Measurements from ENCODE around the gene MEX3A. TPM values are rescaled to one million over a fixed set of nuclear protein-coding genes. Genes with fewer than 3 reads are reported as not detected.

The MEX3A gene
- total and polyA plus RNA-seq, 2 of the 8 experiments (the other 6 are each of a cell fraction or from before 2014, with no cell fraction given), result 34.1 to 52.4 TPM

DNA sequence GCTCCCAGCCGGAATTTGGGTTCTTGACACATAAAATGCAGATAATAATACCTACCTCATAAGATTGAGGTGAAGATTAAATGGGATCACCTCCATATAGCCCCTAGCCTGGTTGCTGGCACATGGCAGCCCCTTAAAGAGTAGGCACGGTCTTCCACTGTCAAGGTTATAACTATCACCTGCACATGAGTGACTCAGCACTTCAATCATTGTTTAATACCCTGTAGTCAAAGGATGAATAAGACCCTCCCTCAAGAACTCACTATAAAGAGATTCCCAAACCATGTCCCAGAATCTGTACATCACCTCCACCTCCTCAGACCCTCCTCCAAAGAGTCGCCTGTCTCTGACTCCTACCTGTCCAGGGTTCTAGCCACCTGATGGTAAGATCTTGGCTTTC, 25.8 kb upstream of the MEX3A start:
- H3K18ac ChIP-seq (ENCODE audit: extremely low read depth, low read length), result no peak overlapping the region
- H4K5ac ChIP-seq (ENCODE audit: insufficient read length, low read depth, low read length), result no peak overlapping the region
- H2BK12ac ChIP-seq (ENCODE audit: low read depth, low read length), result no peak overlapping the region
- H3K23ac ChIP-seq (ENCODE audit: insufficient read length), result no peak overlapping the region
- no peak overlapping the region for H2AFZ ChIP-seq (ENCODE audit: low read length)
- TF ChIP-seq SP1 (IDR thresholded peaks at IDR 0.05; ENCODE audit: low read depth, low read length) (no peak), MAFK (IDR thresholded peaks at IDR 0.05; ENCODE audit: low read depth, low read length) (no peak), POLR2A (IDR thresholded peaks at IDR 0.05; ENCODE audit: control extremely low read depth in 1 of 2, low read depth in 2 of 2, low read length in 2 of 2) (no peak), BACH1 (IDR thresholded peaks at IDR 0.05; ENCODE audit: low read length) (no peak), TCF12 (IDR thresholded peaks at IDR 0.05; ENCODE audit: low read depth, low read length) (no peak), POU5F1 (IDR thresholded peaks at IDR 0.05; ENCODE audit: low read depth, low read length) (no peak), SP4 (IDR thresholded peaks at IDR 0.05; ENCODE audit: low read length) (no peak), CTBP2 (IDR thresholded peaks at IDR 0.05; ENCODE audit: borderline replicate concordance, insufficient read depth, insufficient read length, low read length) (no peak), EGR1 (IDR thresholded peaks at IDR 0.05; ENCODE audit: borderline replicate concordance, low read depth, low read length) (no peak), RXRA (IDR thresholded peaks at IDR 0.05; ENCODE audit: insufficient read depth, low read depth, low read length) (no peak)
- no peaks in the 10 kb centered on the region for H3K9me3 ChIP-seq (ENCODE audit: insufficient read depth in 2 of 2, low read depth in 1 of 2, low read length in 1 of 2)
- H2BK20ac ChIP-seq (ENCODE audit: low read length), result no peak overlapping the region
- H3K27ac ChIP-seq (ENCODE audit: low read depth, low read length), result no peak overlapping the region
- no peak overlapping the region for H3K4ac ChIP-seq (replicated peaks; ENCODE audit: insufficient read length, low read depth, low read length)
- WGBS, 2 experiments (ENCODE audit: extremely low coverage in 1 of 2, insufficient coverage in 1 of 2, insufficient read length in 1 of 2, insufficient replicate concordance in 2 of 2, low coverage in 1 of 2, low lambda C conversion rate in 2 of 2, missing lambda C conversion rate in 1 of 2), result 83% methylated on average over 3 of the region's 3 CpGs; no CpG with 5 or more reads in 1 of the 2 experiments
- no peak overlapping the region for H2AK5ac ChIP-seq (ENCODE audit: low read depth, low read length)
- H3K4me2 ChIP-seq (ENCODE audit: insufficient read depth in 1 of 2, low read depth in 2 of 2, low read length in 2 of 2), result no peak overlapping the region; a peak in 1 of 4 replicates
- no peaks in the 10 kb centered on the region for H3K36me3 ChIP-seq (ENCODE audit: control insufficient read depth in 2 of 4, insufficient read depth in 4 of 4, low read length in 3 of 4)
- H2BK15ac ChIP-seq (ENCODE audit: low read length), result 0 out of 2 replicates have a peak overlapping the region, but pooled peaks have one; percentile 61
- no peaks in the 10 kb centered on the region for H3K27me3 ChIP-seq (replicated peaks in 1 of 4; ENCODE audit: control insufficient read depth in 3 of 4, extremely low read depth in 1 of 4, insufficient read depth in 3 of 4, low read length in 3 of 4)
- CTCF ChIA-PET (ENCODE audit: partially characterized antibody), result interaction anchor here (6.7 to 29.5 kb wide), 3 partner anchors 12 to 24 kb away, joined by 68 to 1994 read pairs (median 171); partner anchors contain the start of genes LMNA and MEX3A
- H2BK120ac ChIP-seq (replicated peaks; ENCODE audit: low read depth, low read length), result no peak overlapping the region
- no peaks in the 10 kb centered on the region for H3K79me2 ChIP-seq (ENCODE audit: control insufficient read depth in 1 of 2, insufficient read depth in 2 of 2, low read length in 2 of 2)
- H3K4me1 ChIP-seq (replicated peaks in 1 of 4; ENCODE audit: control insufficient read depth in 3 of 4, insufficient read depth in 4 of 4, low read length in 3 of 4), result peaks cover 10 to 34% (median 30%) of the 10 kb centered on the region in 4 experiments
- POLR2A ChIA-PET (ENCODE audit: partially characterized antibody), result interaction anchor here (1.1 to 29.6 kb wide), 7 partner anchors 11 to 132 kb away, joined by 3 to 763 read pairs (median 9); partner anchors contain the start of genes LMNA and MEX3A
- DNase-seq (ENCODE audit: low read depth in 1 of 2, low spot score in 2 of 2) (no peak), FAIRE-seq (no peak)
- no peak overlapping the region for H3K56ac ChIP-seq (replicated peaks; ENCODE audit: insufficient read length, low read depth, low read length)
- no peak overlapping the region for H4K8ac ChIP-seq (ENCODE audit: extremely low read depth, insufficient read depth, low read length)
- no peak overlapping the region for H3K14ac ChIP-seq (ENCODE audit: insufficient read length)
- peaks cover 7% of the 10 kb centered on the region; the same call in 1 of the 2 replicates for H3K23me2 ChIP-seq (ENCODE audit: low read depth, low read length)
- H3K79me1 ChIP-seq (ENCODE audit: low read depth, low read length), result peaks cover 4% of the 10 kb centered on the region; the same call in 1 of the 2 replicates
- H4K91ac ChIP-seq (replicated peaks; ENCODE audit: insufficient read length, low read length), result no peak overlapping the region
- H4K20me1 ChIP-seq (replicated peaks in 1 of 2; ENCODE audit: control insufficient read depth in 1 of 2, insufficient read depth in 2 of 2, low read length in 2 of 2), result peaks cover 0 to 4% of the 10 kb centered on the region in 2 experiments
- no peak overlapping the region for H3K9ac ChIP-seq (replicated peaks in 1 of 4; ENCODE audit: extremely low read depth in 1 of 4, low read depth in 3 of 4, low read length in 3 of 4)
- no peak overlapping the region for H3K4me3 ChIP-seq (ENCODE audit: extremely low read depth in 1 of 4, insufficient read depth in 2 of 4, low read depth in 3 of 4, low read length in 4 of 4)
- H2BK5ac ChIP-seq (ENCODE audit: low read depth, low read length), result no peak overlapping the region

Data from H1 (cell line).